ENCODE data around the gene GPATCH2.
"Not testable (repeated sequence)": the region's sequence is repeated elsewhere in the genome, so short reads cannot be mapped to it uniquely, and the experiment has no call there.

Gene GPATCH2

GRCh38 chr1:217525773-217526490 lies 105.0 kb downstream of the GPATCH2 start:
- Mint-ChIP-seq H3K27me3 (no peaks in the 10 kb centered on the region), H3K4me1 (ENCODE audit: low read depth) (no peaks in the 10 kb centered on the region), H3K4me3 (no peak overlapping the region), H3K27ac (no peak overlapping the region), H3K36me3 (ENCODE audit: low read depth) (peaks cover 7% of the 10 kb centered on the region), H3K9me3 (peaks cover 12% of the 10 kb centered on the region)

GRCh38 chr1:217524787-217525520 lies 105.9 kb downstream of the GPATCH2 start:
- peaks cover 7% of the 10 kb centered on the region for H3K36me3 Mint-ChIP-seq (ENCODE audit: low read depth)

GRCh38 chr1:217523921-217524320 lies 107.0 kb downstream of the GPATCH2 start:
- not testable (repeated sequence) for H3K27me3 Mint-ChIP-seq; H3K27ac Mint-ChIP-seq; H3K9me3 Mint-ChIP-seq; H3K4me3 Mint-ChIP-seq; H3K36me3 Mint-ChIP-seq (ENCODE audit: low read depth); H3K4me1 Mint-ChIP-seq (ENCODE audit: low read depth)

More at GRCh38 chr1:217524787-217525520, 105.9 kb downstream of the GPATCH2 start:
- no peak overlapping the region for H3K27ac Mint-ChIP-seq
- no peak overlapping the region for H3K4me3 Mint-ChIP-seq
- H3K9me3 Mint-ChIP-seq, result peaks cover 10% of the 10 kb centered on the region
- H3K4me1 Mint-ChIP-seq (ENCODE audit: low read depth), result no peaks in the 10 kb centered on the region
- H3K27me3 Mint-ChIP-seq, result no peaks in the 10 kb centered on the region

GRCh38 chr1:217522277-217522676 lies 108.6 kb downstream of the GPATCH2 start:
- Mint-ChIP-seq H3K36me3 (ENCODE audit: low read depth) (no peaks in the 10 kb centered on the region), H3K4me1 (ENCODE audit: low read depth) (no peaks in the 10 kb centered on the region), H3K27ac (no peak overlapping the region), H3K9me3 (no peaks in the 10 kb centered on the region), H3K27me3 (no peaks in the 10 kb centered on the region), H3K4me3 (no peak overlapping the region)

GRCh38 chr1:217521317-217521716 lies 109.6 kb downstream of the GPATCH2 start:
- Mint-ChIP-seq H3K36me3 (ENCODE audit: low read depth) (no peaks in the 10 kb centered on the region), H3K4me1 (ENCODE audit: low read depth) (no peaks in the 10 kb centered on the region), H3K27ac (no peak overlapping the region), H3K9me3 (no peaks in the 10 kb centered on the region), H3K27me3 (no peaks in the 10 kb centered on the region), H3K4me3 (no peak overlapping the region)

GRCh38 chr1:217506878-217507277 lies 124.0 kb downstream of the GPATCH2 start:
- H3K4me3 Mint-ChIP-seq, result no peak overlapping the region
- no peak overlapping the region for H3K27ac Mint-ChIP-seq
- H3K27me3 Mint-ChIP-seq, result no peaks in the 10 kb centered on the region
- no peaks in the 10 kb centered on the region for H3K4me1 Mint-ChIP-seq (ENCODE audit: low read depth)
- H3K9me3 Mint-ChIP-seq, result no peaks in the 10 kb centered on the region
- peaks cover 22% of the 10 kb centered on the region for H3K36me3 Mint-ChIP-seq (ENCODE audit: low read depth)

GRCh38 chr1:217498209-217498608 lies 132.7 kb downstream of the GPATCH2 start:
- Mint-ChIP-seq H3K4me3 (no peak overlapping the region), H3K9me3 (no peaks in the 10 kb centered on the region), H3K36me3 (ENCODE audit: low read depth) (peaks cover 24% of the 10 kb centered on the region), H3K27me3 (no peaks in the 10 kb centered on the region), H3K27ac (no peak overlapping the region), H3K4me1 (ENCODE audit: low read depth) (no peaks in the 10 kb centered on the region)

- H3K27me3 Mint-ChIP-seq, result no peaks in the 10 kb centered on the region
- peaks cover 37% of the 10 kb centered on the region for H3K36me3 Mint-ChIP-seq (ENCODE audit: low read depth)
- H3K4me1 Mint-ChIP-seq (ENCODE audit: low read depth), result no peaks in the 10 kb centered on the region
- no peaks in the 10 kb centered on the region for H3K9me3 Mint-ChIP-seq
- no peak overlapping the region for H3K4me3 Mint-ChIP-seq
- no peak overlapping the region for H3K27ac Mint-ChIP-seq
Observed at GRCh38 chr1:217495249-217495648, 135.6 kb downstream of the GPATCH2 start.

GRCh38 chr1:217494767-217495166 lies 136.1 kb downstream of the GPATCH2 start:
- Mint-ChIP-seq H3K4me3 (no peak overlapping the region), H3K4me1 (ENCODE audit: low read depth) (no peaks in the 10 kb centered on the region), H3K27ac (no peak overlapping the region), H3K9me3 (no peaks in the 10 kb centered on the region), H3K36me3 (ENCODE audit: low read depth) (peaks cover 39% of the 10 kb centered on the region), H3K27me3 (no peaks in the 10 kb centered on the region)

- H3K27me3 Mint-ChIP-seq, result no peaks in the 10 kb centered on the region
- H3K4me1 Mint-ChIP-seq (ENCODE audit: low read depth), result no peaks in the 10 kb centered on the region
- H3K36me3 Mint-ChIP-seq (ENCODE audit: low read depth), result peaks cover 43% of the 10 kb centered on the region
- H3K9me3 Mint-ChIP-seq, result no peaks in the 10 kb centered on the region
- no peak overlapping the region for H3K4me3 Mint-ChIP-seq
- no peak overlapping the region for H3K27ac Mint-ChIP-seq
Observed at GRCh38 chr1:217493290-217493689, 137.6 kb downstream of the GPATCH2 start.

GRCh38 chr1:217484871-217485270 lies 146.0 kb downstream of the GPATCH2 start:
- Mint-ChIP-seq H3K27ac (no peak overlapping the region), H3K36me3 (ENCODE audit: low read depth) (peaks cover 39% of the 10 kb centered on the region), H3K4me1 (ENCODE audit: low read depth) (peaks cover 31% of the 10 kb centered on the region), H3K4me3 (no peak overlapping the region), H3K27me3 (no peaks in the 10 kb centered on the region), H3K9me3 (peaks cover 10% of the 10 kb centered on the region)

GRCh38 chr1:217482356-217483102 lies 148.4 kb downstream of the GPATCH2 start:
- Mint-ChIP-seq H3K9me3 (peaks cover 17% of the 10 kb centered on the region), H3K4me3 (peak overlapping the region; percentile 23), H3K4me1 (ENCODE audit: low read depth) (peaks cover 31% of the 10 kb centered on the region), H3K36me3 (ENCODE audit: low read depth) (peaks cover 50% of the 10 kb centered on the region), H3K27ac (peak overlapping the region; percentile 75), H3K27me3 (no peaks in the 10 kb centered on the region)

GRCh38 chr1:217478450-217478849 lies 152.4 kb downstream of the GPATCH2 start:
- Mint-ChIP-seq H3K27ac (no peak overlapping the region), H3K9me3 (peaks cover 17% of the 10 kb centered on the region), H3K36me3 (ENCODE audit: low read depth) (peaks cover 44% of the 10 kb centered on the region), H3K4me3 (no peak overlapping the region), H3K4me1 (ENCODE audit: low read depth) (peaks cover 22% of the 10 kb centered on the region), H3K27me3 (no peaks in the 10 kb centered on the region)

- H3K9me3 Mint-ChIP-seq, result no peaks in the 10 kb centered on the region
- no peak overlapping the region for H3K4me3 Mint-ChIP-seq
- peaks cover 18% of the 10 kb centered on the region for H3K36me3 Mint-ChIP-seq (ENCODE audit: low read depth)
- no peak overlapping the region for H3K27ac Mint-ChIP-seq
- no peaks in the 10 kb centered on the region for H3K4me1 Mint-ChIP-seq (ENCODE audit: low read depth)
- H3K27me3 Mint-ChIP-seq, result no peaks in the 10 kb centered on the region
Observed at GRCh38 chr1:217472915-217473314, 158.0 kb downstream of the GPATCH2 start.

GRCh38 chr1:217471403-217471802 lies 159.5 kb downstream of the GPATCH2 start:
- H3K27me3 Mint-ChIP-seq, result no peaks in the 10 kb centered on the region
- no peak overlapping the region for H3K27ac Mint-ChIP-seq
- peaks cover 22% of the 10 kb centered on the region for H3K36me3 Mint-ChIP-seq (ENCODE audit: low read depth)
- no peaks in the 10 kb centered on the region for H3K4me1 Mint-ChIP-seq (ENCODE audit: low read depth)
- H3K9me3 Mint-ChIP-seq, result no peaks in the 10 kb centered on the region
- no peak overlapping the region for H3K4me3 Mint-ChIP-seq
